HepG2 (cell line): ENCODE data around the gene CABLES2. TPM values are rescaled to one million over a fixed set of nuclear protein-coding genes. Genes with fewer than 3 reads are reported as not detected.
A peak's percentile ranks its signal among the peaks of the same experiment; 100 is the strongest.

Experiments
- ATAC-seq: fragments of 200-7000 bp; cut with Tn5 transposase; 3 replicates; pipeline ENCODE4 v1.9.1; 2020; ENCODE audit warnings: mild to moderate bottlenecking, moderate library complexity
- BruUV-seq: library from RNA; stranded (reverse); fragments of 400-500 nt; replicated peaks from 2 replicates; lab custom pipeline; 2021; lab: Mats Ljungman, UMichigan
- CTCF ChIA-PET: fragments of 300-600 bp; formaldehyde crosslinking; extraction: SDS; loops from one replicate; lab custom pipeline; 2021; ENCODE audit warnings: low total read pairs, inconsistent platforms, low intra/inter-chr PET ratio; lab: Yijun Ruan, JAX
- POLR2A ChIA-PET: fragments of 350-600 bp; sonication (Branson Sonifier 250); formaldehyde crosslinking; loops from one replicate; lab custom pipeline; 2020; ENCODE audit warnings: antibody characterized with exemption, inconsistent platforms; lab: Yijun Ruan, JAX
- DNase-seq: peaks from one replicate; pipeline ENCODE4 v3.0.0-alpha.2; 2015; ENCODE audit warnings: low spot score
- FAIRE-seq: peaks from 3 replicates; lab custom pipeline; 2011; peaks lifted over from hg19 to GRCh38; lab: Jason Lieb, UNC
- H2AFZ ChIP-seq: one replicate; pipeline ENCODE4 v1.6.1; 2011; ENCODE audit warnings: low read length, inconsistent platforms
- H3K27ac ChIP-seq: fragments of 300-600 bp; 3 replicates; pipeline ENCODE4 v1.8.0; 2011; ENCODE audit warnings: mixed run types, mild to moderate bottlenecking, mixed read lengths, low read length, inconsistent platforms; ENCODE audit not compliant: insufficient read depth; ENCODE audit errors: extremely low read length
- H3K27me3 ChIP-seq, 2 experiments: fragments of 200-600 bp in 1 of 2; 2 replicates in 1 of 2; 3 replicates in 1 of 2; pipeline versions ENCODE4 v1.6.0 to v1.8.0; 2011; ENCODE audit warnings: low read length in 2 of 2, mild to moderate bottlenecking in 2 of 2, moderate library complexity in 2 of 2, inconsistent platforms in 1 of 2; ENCODE audit not compliant: insufficient read depth in 2 of 2, control insufficient read depth in 1 of 2
- H3K36me3 ChIP-seq, 2 experiments: fragments of 200-600 bp in 1 of 2; replicated peaks in 1 of 2; 2 replicates in 1 of 2; 3 replicates in 1 of 2; pipeline versions ENCODE4 v1.5.1 to v1.8.0; 2011; ENCODE audit warnings: low read length in 2 of 2, inconsistent platforms in 1 of 2; ENCODE audit not compliant: insufficient read depth in 2 of 2, control insufficient read depth in 1 of 2
- H3K4me1 ChIP-seq: 2 replicates; pipeline ENCODE4 v1.5.1; 2012; ENCODE audit warnings: low read length, inconsistent platforms; ENCODE audit not compliant: insufficient read depth
- H3K4me2 ChIP-seq: 2 replicates; pipeline ENCODE4 v1.6.0; 2011; ENCODE audit warnings: low read depth, low read length, inconsistent platforms
- H3K4me3 ChIP-seq, 3 experiments: fragments of 200-600 bp in 1 of 3; sonication (generic), shearing (Covaris generic) in 1 of 3; replicated peaks in 1 of 3; 2 replicates each; pipeline ENCODE4 v1.5.1; 2011 to 2016; ENCODE audit warnings: low read length in 3 of 3, inconsistent platforms in 2 of 3, low read depth in 2 of 3, mild to moderate bottlenecking in 2 of 3, control low read depth in 1 of 3, mixed read lengths in 1 of 3; ENCODE audit not compliant: insufficient read depth in 1 of 3
- H3K79me2 ChIP-seq: one replicate; pipeline ENCODE4 v1.6.1; 2011; ENCODE audit warnings: low read length, inconsistent platforms; ENCODE audit not compliant: insufficient read depth
- H3K9ac ChIP-seq: 2 replicates; pipeline ENCODE4 v1.6.0; 2011; ENCODE audit warnings: mild to moderate bottlenecking, low read depth, low read length, inconsistent platforms; ENCODE audit not compliant: insufficient read depth
- H3K9me3 ChIP-seq: 2 replicates; pipeline ENCODE4 v1.5.1; 2012; ENCODE audit warnings: mild to moderate bottlenecking, low read length
- H4K20me1 ChIP-seq: 2 replicates; pipeline ENCODE4 v1.6.0; 2011; ENCODE audit warnings: inconsistent platforms, mild to moderate bottlenecking, low read length, moderate library complexity; ENCODE audit not compliant: insufficient read depth
- CAMTA2 ChIP-seq: sonication (generic); formaldehyde crosslinking; IDR thresholded peaks from 2 replicates; pipeline ENCODE4 v1.4.0; 2020; ENCODE audit warnings: mild to moderate bottlenecking, missing genetic modification reagents, borderline replicate concordance
- FLYWCH1 ChIP-seq: sonication (generic); formaldehyde crosslinking; IDR thresholded peaks from 2 replicates; pipeline ENCODE4 v1.8.1; 2023; ENCODE audit warnings: mild to moderate bottlenecking, missing genetic modification reagents
- FOSL2 ChIP-seq: sonication (generic); formaldehyde crosslinking; IDR thresholded peaks from 2 replicates; pipeline ENCODE4 v1.4.0; 2020; ENCODE audit warnings: missing genetic modification reagents
- IKZF1 ChIP-seq: fragments of 450-650 bp; IDR thresholded peaks from 2 replicates; pipeline ENCODE4 v1.7.1; 2016
- MTF1 ChIP-seq: sonication (generic); formaldehyde crosslinking; IDR thresholded peaks from 2 replicates; pipeline ENCODE4 v1.5.0; 2020; ENCODE audit warnings: missing genetic modification reagents
- NFRKB ChIP-seq: fragments of 450-650 bp; IDR thresholded peaks from 2 replicates; pipeline ENCODE4 v1.6.1; 2017
- PRPF4 ChIP-seq: fragments of 200-400 bp; formaldehyde crosslinking; IDR thresholded peaks from 2 replicates; pipeline ENCODE4 v1.6.1; 2016; ENCODE audit warnings: low read length, low read depth; ENCODE audit not compliant: poor library complexity, severe bottlenecking
- RXRA ChIP-seq: sonication (generic); formaldehyde crosslinking; IDR thresholded peaks from 2 replicates; pipeline ENCODE4 v1.5.1; 2020; ENCODE audit warnings: missing genetic modification reagents
- SMARCE1 ChIP-seq: fragments of 450-650 bp; IDR thresholded peaks from 2 replicates; pipeline ENCODE4 v1.6.1; 2017; ENCODE audit warnings: borderline replicate concordance
- TAF1 ChIP-seq: sonication (generic); formaldehyde crosslinking; IDR thresholded peaks from 2 replicates; pipeline ENCODE4 v1.4.0; 2020; ENCODE audit warnings: missing genetic modification reagents
- ZBTB7B ChIP-seq: sonication (generic); formaldehyde crosslinking; IDR thresholded peaks from 2 replicates; pipeline ENCODE4 v1.4.0; 2020; ENCODE audit warnings: missing genetic modification reagents
- ZFX ChIP-seq: sonication (generic); formaldehyde crosslinking; IDR thresholded peaks from 2 replicates; pipeline ENCODE4 v1.4.0; 2020; ENCODE audit warnings: mild to moderate bottlenecking, low read depth, missing genetic modification reagents, moderate library complexity
- ZNF235 ChIP-seq: sonication (generic); formaldehyde crosslinking; IDR thresholded peaks from 2 replicates; pipeline ENCODE4 v1.8.1; 2023; ENCODE audit warnings: mild to moderate bottlenecking, missing genetic modification reagents, borderline replicate concordance
- ZNF841 ChIP-seq: sonication (generic); formaldehyde crosslinking; IDR thresholded peaks from 2 replicates; pipeline ENCODE4 v1.8.1; 2023; ENCODE audit warnings: missing genetic modification reagents, borderline replicate concordance
- WGBS: methylation state at CpG from one replicate; pipeline ENCODE4 v1.1.6; 2017; ENCODE audit warnings: low lambda C conversion rate; 5-methylcytosine and 5-hydroxymethylcytosine counted together
- in situ Hi-C: cut with HindIII; loops from 2 replicates; pipeline ENCODE4 v1.10.0; 2017; ENCODE audit warnings: low pct_unique_long_range_greater_than_20kb; ENCODE audit not compliant: extremely low pct_ligation_motif_present
- intact Hi-C: fragments of 100-400 bp; cut with micrococcal nuclease; formaldehyde crosslinking; loops from one replicate; pipeline ENCODE4 v1.10.0; 2022; ENCODE audit not compliant: unreplicated experiment
- polyA plus RNA-seq, 8 experiments: library from polyadenylated mRNA; depleted of rRNA in 3 of 8; stranded (reverse) in 7 of 8; unstranded in 1 of 8; fragments of >200 nt; fragmentation: Illumina TruSeq in 4 of 8; extraction: Trizol in 4 of 8; gene quantifications; 2 replicates each; pipeline versions ENCODE4 v1.2.1 to v1.2.3, GENCODE V29; 2011 to 2016; ENCODE audit warnings: low read depth in 4 of 8, missing spikeins in 1 of 8, mixed read lengths in 1 of 8; ENCODE audit not compliant: insufficient read depth in 1 of 8
- total RNA-seq, 5 experiments: library from RNA; depleted of rRNA; stranded (reverse); fragments of >200 nt; fragmentation: Illumina TruSeq; extraction: Trizol; gene quantifications; 2 replicates each; pipeline ENCODE4 v1.2.3, GENCODE V29; 2016; ENCODE audit warnings: low read depth in 1 of 5
- TF ChIP-seq, protein P1 (sequence below): sonication (generic); formaldehyde crosslinking; IDR thresholded peaks from 2 replicates; pipeline ENCODE4 v1.4.0; 2020; ENCODE audit warnings: missing genetic modification reagents, borderline replicate concordance
- TF ChIP-seq, protein P2 (sequence below), 2 experiments: sonication (generic) in 1 of 2; formaldehyde crosslinking in 1 of 2; IDR thresholded peaks; 2 replicates each; pipeline versions ENCODE4 v1.4.0 to v1.6.1; 2016 to 2020; ENCODE audit warnings: borderline replicate concordance in 1 of 2, low read depth in 1 of 2, mild to moderate bottlenecking in 1 of 2, missing genetic modification reagents in 1 of 2
- TF ChIP-seq, protein P3 (sequence below): sonication (generic); formaldehyde crosslinking; IDR thresholded peaks from 2 replicates; pipeline ENCODE4 v1.5.0; 2020; ENCODE audit warnings: missing genetic modification reagents

The CABLES2 gene
- total and polyA plus RNA-seq, 2 of the 13 experiments (the other 11 are each of a cell fraction or from before 2014, with no cell fraction given): 5.2 to 9.7 TPM

DNA sequence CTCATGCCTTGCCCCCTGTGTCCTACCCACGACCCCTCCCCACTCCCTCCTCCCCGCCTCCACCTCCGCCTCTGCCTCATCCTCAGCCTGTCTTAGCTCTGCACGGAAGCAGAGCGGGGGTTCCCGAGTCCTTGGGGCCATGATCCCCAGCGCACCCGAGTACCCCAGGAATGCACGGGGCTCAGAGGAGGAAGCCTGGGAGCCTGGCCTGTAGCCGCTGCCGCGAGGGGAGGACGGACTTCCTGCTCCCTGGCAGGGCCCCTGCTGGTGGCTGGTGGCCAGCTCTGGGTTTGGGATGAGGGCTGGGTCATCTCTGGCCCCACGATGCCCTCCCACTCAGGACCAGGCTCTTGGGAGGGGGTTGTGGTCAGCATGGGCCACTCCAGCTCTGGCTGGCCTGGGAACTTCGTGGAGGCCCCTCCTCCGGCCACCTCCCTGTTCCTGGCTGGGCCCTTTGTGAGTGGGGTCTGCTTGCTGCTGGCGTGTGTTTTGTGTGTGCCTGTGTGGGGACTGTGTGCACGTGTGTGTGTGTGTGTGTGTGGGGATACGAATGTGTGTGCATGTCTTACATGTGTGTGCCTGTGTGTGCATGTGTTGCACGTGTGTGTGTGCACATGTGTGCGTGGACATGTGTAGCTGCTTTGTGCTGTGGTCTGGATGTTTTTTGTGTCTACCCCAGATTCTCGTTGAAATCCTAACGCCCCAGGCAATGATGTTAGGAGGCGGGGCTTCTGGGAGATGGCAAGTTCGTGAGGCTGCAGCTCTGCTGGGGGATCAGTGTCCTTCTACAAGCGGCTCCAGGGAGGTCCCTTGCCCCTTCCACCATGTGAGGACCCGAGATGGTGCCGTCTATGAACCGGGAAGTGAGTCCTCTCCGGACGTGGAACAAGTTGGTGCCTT is 21.6 kb upstream of the CABLES2 start:
- no peak overlapping the region for H3K4me2 ChIP-seq
- no peak overlapping the region for H3K9ac ChIP-seq
- no peaks in the 10 kb centered on the region for H3K9me3 ChIP-seq
- FAIRE-seq (no peak), DNase-seq (no peak), ATAC-seq (no peak)
- CTCF ChIA-PET: no interaction called here
- 43% methylated on average over 31 of the region's 31 CpGs for WGBS
- POLR2A ChIA-PET: interaction anchor here (0.6 kb wide), 1 partner anchor 21 kb away, joined by 3 read pairs; no protein-coding TSS in a partner anchor
- intact Hi-C loops (no loop called here), in situ Hi-C loops (no loop called here)
- H4K20me1 ChIP-seq: peaks cover 9% of the 10 kb centered on the region; the same call in 1 of the 2 replicates
- no peaks in the 10 kb centered on the region for H3K36me3 ChIP-seq
- H2AFZ ChIP-seq: no peak overlapping the region
- no TSS peak for BruUV-seq
- no peaks in the 10 kb centered on the region for H3K79me2 ChIP-seq
- peaks cover 47% of the 10 kb centered on the region for H3K4me1 ChIP-seq
- H3K27ac ChIP-seq: no peak overlapping the region
- H3K4me3 ChIP-seq: no peak overlapping the region
- H3K27me3 ChIP-seq: peaks cover 23 to 93% of the 10 kb centered on the region in 2 experiments
- TF ChIP-seq, protein P1, sequence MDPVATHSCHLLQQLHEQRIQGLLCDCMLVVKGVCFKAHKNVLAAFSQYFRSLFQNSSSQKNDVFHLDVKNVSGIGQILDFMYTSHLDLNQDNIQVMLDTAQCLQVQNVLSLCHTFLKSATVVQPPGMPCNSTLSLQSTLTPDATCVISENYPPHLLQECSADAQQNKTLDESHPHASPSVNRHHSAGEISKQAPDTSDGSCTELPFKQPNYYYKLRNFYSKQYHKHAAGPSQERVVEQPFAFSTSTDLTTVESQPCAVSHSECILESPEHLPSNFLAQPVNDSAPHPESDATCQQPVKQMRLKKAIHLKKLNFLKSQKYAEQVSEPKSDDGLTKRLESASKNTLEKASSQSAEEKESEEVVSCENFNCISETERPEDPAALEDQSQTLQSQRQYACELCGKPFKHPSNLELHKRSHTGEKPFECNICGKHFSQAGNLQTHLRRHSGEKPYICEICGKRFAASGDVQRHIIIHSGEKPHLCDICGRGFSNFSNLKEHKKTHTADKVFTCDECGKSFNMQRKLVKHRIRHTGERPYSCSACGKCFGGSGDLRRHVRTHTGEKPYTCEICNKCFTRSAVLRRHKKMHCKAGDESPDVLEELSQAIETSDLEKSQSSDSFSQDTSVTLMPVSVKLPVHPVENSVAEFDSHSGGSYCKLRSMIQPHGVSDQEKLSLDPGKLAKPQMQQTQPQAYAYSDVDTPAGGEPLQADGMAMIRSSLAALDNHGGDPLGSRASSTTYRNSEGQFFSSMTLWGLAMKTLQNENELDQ (CRISPR knock-in tag): no peak
- TF ChIP-seq CAMTA2 (0 out of 2 replicates have a peak, but pooled peaks have one; percentile 14), ZFX (CRISPR knock-in tag) (no peak), PRPF4 (no peak), FOSL2 (CRISPR knock-in tag) (no peak), IKZF1 (no peak), FLYWCH1 (CRISPR knock-in tag) (no peak), RXRA (CRISPR knock-in tag) (no peak), ZNF841 (CRISPR knock-in tag) (no peak), NFRKB (no peak), MTF1 (CRISPR knock-in tag) (no peak), ZNF235 (CRISPR knock-in tag) (0 out of 2 replicates have a peak, but pooled peaks have one; percentile 61), ZBTB7B (CRISPR knock-in tag) (no peak), SMARCE1 (no peak), TAF1 (CRISPR knock-in tag) (no peak)
- TF ChIP-seq, protein P2, sequence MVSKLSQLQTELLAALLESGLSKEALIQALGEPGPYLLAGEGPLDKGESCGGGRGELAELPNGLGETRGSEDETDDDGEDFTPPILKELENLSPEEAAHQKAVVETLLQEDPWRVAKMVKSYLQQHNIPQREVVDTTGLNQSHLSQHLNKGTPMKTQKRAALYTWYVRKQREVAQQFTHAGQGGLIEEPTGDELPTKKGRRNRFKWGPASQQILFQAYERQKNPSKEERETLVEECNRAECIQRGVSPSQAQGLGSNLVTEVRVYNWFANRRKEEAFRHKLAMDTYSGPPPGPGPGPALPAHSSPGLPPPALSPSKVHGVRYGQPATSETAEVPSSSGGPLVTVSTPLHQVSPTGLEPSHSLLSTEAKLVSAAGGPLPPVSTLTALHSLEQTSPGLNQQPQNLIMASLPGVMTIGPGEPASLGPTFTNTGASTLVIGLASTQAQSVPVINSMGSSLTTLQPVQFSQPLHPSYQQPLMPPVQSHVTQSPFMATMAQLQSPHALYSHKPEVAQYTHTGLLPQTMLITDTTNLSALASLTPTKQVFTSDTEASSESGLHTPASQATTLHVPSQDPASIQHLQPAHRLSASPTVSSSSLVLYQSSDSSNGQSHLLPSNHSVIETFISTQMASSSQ (IDR thresholded peaks at IDR 0.05; ENCODE audit: low read depth): no peak
- TF ChIP-seq, protein P2 (CRISPR knock-in tag; IDR thresholded peaks at IDR 0.05; ENCODE audit: borderline replicate concordance): no peak
- TF ChIP-seq, protein P3, sequence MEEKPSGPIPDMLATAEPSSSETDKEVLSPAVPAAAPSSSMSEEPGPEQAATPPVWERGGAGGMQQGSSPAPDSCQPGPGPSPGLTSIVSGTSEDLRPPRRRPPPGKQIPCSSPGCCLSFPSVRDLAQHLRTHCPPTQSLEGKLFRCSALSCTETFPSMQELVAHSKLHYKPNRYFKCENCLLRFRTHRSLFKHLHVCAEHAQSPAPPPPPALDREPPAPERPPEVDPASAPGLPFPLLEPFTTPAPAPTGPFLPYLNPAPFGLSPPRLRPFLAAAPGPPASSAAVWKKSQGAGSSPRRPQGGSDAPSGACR: no peak
